GM18526 (cell line): Measurements from ENCODE around the gene PIP4P1.
A peak's percentile ranks its signal among the peaks of the same experiment; 100 is the strongest.

ENCODE experiments used
- POLR2A ChIP-seq: IDR thresholded peaks from 3 replicates; pipeline ENCODE4 v1.6.1; 2011; ENCODE audit not compliant: insufficient read length; ENCODE audit errors: extremely low read depth

The PIP4P1 gene

DNA sequence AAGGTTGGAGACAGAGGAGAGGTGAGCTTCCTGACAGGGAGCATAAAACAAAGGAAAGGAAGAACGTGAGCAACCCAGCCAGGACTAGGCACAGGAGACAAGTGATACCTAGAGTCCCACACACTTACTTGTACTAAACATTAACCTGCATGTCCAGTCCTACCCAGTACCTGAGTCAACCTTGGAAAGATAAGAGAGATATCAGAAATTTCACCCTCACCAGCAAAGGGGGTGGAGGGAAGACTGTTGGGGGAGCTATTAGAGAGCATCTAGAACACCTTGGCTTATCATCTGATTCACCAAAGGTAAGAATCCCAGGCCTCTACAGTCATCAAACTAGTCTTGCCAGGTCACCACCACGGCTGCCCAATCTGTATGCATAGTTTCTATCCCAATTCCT is 36.4 kb downstream of the PIP4P1 start:
- TF ChIP-seq POLR2A = no peak

DNA sequence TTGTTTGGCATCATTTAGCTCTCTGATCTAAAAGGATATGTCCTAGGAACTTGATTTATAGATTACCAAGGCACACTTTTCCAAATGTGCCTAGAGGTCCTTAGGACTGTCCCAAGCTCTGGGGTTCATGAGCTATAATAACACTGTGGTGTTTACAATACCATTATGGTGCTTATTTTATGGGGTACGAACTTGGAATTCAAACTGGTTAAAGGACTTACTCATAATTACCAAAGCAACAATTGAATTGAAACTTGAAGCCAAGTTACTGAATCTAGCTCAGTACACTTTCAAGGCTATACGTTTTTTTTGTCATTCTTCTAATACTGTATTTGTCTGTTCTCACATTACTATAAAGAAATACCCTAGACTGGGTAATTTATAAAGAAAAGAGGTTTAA is 38.3 kb downstream of the PIP4P1 start:
- no peak for TF ChIP-seq POLR2A

GRCh38 chr14:20421267-20421666 is 40.0 kb downstream of the PIP4P1 start:
- TF ChIP-seq POLR2A = no peak

- TF ChIP-seq POLR2A = no peak
Measured at GRCh38 chr14:20419419-20419818, 41.8 kb downstream of the PIP4P1 start.

DNA sequence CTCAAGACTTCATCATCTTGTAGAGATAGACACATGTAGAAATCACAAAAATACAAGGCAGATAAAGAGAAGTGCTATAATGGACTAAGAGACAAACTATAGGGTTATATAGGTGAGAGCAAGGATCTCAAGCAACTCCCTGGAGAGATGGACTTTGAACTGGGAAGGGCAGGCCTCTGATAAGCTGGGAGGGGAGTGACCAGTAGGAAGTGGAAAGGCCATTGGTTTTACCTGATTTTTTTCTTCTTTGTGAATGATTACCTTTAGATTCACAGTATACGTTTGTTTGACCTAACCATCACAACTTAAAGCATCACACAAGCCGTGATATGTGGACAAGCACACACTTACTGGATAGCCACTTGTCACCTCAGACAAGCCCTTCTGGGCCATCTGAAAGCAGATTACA is 42.7 kb downstream of the PIP4P1 start:
- TF ChIP-seq POLR2A = no peak

- TF ChIP-seq POLR2A = no peak
Measured at GRCh38 chr14:20417250-20418186, 43.7 kb downstream of the PIP4P1 start.

DNA sequence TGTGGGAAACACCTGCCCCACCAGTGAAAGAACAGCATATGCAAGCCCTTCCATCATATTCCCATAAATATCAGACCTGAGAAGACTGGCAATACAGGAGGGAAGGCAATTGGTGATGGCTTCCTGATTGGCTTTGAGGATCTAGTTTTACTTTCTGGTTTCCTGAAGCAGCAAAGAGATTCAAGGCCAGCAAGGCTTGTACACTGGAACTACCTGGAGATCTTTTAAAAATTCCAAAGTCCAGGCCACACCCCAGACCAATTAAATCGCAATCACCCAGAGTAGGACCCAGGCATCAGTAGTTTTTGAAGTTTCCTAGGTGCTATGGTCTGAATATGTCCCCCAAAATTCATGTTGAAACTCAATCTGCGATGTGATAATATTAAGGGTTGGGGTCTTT is 45.0 kb downstream of the PIP4P1 start:
- TF ChIP-seq POLR2A = no peak

- no peak for TF ChIP-seq POLR2A
Measured at GRCh38 chr14:20415782-20416206, 45.4 kb downstream of the PIP4P1 start.

DNA sequence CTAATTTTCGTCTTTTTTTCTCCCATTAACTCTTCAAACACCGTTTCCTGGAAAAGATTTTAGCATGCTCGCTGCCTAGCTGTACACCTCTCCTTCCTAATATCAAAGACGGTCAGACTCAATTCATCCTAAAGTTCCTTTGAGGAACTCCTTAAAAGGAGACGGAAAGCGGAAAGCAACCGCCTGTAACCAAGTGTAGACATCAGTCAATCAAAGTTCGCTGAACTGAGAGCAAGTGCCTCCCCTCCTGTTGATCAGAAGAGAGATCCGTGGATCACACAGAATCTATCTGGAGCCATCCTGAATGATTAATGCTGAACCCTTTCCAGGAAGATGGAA is 47.5 kb downstream of the PIP4P1 start:
- TF ChIP-seq POLR2A = no peak

DNA sequence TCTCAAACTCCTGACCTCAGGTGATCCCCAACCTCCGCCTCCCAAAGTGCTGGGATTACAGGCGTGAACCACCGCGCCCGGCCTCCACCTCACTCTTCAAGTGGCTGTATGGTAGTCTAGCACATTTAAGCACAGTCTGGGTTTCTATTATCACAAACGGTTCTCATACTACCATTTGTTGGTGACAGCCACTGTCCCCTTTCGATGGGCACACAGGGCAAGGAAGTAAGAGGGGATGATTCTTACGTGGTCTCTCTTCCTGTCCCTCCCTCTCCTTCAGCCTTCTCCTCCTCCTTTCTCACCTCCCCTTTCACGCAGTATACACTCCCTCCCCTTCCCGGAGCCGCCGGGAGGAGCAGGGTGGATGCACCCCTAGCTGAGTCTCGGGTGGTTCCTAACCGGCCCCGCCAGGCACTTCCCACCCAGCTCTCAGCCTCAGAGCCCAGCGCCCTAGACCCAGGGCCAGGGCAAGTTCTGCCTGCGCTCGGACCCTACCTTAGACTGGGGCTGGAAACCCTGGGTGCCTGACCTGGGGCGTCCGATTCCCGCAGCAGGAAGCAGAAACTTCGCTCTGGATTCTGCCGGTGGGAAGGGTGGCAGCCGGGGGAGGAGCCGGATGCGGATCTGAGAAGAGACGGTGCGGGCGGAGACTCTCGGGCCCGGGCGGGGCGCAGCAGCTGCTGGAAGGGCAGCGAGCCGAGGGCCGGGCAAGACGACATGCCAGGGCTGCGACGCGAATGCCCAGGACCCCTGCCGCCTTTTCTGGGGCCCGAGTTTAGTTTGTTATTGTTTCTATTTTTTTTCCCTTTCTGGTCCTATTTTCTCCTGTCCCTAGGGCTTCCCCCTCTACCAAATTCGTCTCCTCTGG is 48.1 kb downstream of the PIP4P1 start, which contains the start of gene TEP1:
Gene TEP1, minus strand, starts transcription at position 626 of the 868 bp plus-strand sequence. CDS start 5,062 bp downstream, outside the sequence.
- TF ChIP-seq POLR2A = peak; percentile 78

DNA sequence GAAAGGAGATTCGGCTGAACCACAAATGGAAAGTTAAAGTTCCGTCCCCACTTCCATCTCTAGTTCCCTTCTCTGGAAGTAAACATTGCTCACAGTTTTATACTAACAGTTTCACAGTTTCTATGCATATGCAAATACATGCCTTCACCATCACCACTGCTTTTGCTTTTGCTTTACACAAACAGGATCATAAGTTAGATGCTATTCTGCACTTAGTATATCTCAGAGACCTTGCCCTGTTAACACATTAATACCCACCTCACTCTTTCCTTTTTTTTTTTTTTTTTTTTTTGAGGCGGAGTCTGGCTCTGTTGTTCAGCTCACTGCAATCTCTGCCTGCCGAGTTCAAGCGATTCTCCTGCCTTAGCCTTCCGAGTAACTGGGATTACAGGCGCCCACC is 48.8 kb downstream of the PIP4P1 start:
- no peak for TF ChIP-seq POLR2A

- no peak for TF ChIP-seq POLR2A
Measured at GRCh38 chr14:20409226-20409625, 52.0 kb downstream of the PIP4P1 start.
